Measurements from ENCODE around the gene MPST.

- TF ChIP-seq POLR2A (IDR thresholded peaks at IDR 0.05) (no peak), CTCF (IDR thresholded peaks at IDR 0.05) (no peak)
Observed at GRCh38 chr22:37007651-37008050, 11.9 kb upstream of the MPST start.
